Measurements from ENCODE around the gene OR2A7. TPM values are rescaled to one million over a fixed set of nuclear protein-coding genes. Genes with fewer than 3 reads are reported as not detected.
"Not testable (repeated sequence)": the region's sequence is repeated elsewhere in the genome, so short reads cannot be mapped to it uniquely, and the experiment has no call there.

Gene OR2A7
- total RNA-seq, 2 experiments from 2014 or later: 2.0 to 2.2 TPM

DNA sequence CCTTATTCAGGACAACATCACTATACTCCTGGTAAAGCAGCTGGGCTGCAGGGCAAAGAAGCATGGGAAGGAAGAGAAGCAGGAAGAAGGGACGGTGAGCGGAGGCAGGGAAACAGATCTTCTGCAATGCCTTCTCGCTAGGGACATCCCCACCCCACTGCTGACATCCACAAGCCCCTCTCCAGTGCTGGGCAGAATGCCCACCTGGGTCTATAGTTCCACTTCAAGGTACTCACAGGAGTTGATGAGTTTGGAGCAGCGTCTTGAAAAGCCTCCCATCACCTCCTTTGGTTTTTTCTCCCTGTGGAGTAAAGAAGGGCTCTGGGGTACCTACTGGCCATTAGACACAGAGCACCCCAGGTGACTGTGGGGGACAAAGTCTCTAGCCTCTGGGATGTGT lies 17.9 kb upstream of the OR2A7 start:
- CTCF ChIA-PET; H3K4me1 Mint-ChIP-seq (ENCODE audit: low read depth); H3K36me3 Mint-ChIP-seq; H3K9me3 Mint-ChIP-seq; POLR2A ChIA-PET; H3K4me3 Mint-ChIP-seq; H3K27me3 Mint-ChIP-seq; DNase-seq; H3K27ac Mint-ChIP-seq; intact Hi-C loops (cut with micrococcal nuclease): not testable (repeated sequence)

DNA sequence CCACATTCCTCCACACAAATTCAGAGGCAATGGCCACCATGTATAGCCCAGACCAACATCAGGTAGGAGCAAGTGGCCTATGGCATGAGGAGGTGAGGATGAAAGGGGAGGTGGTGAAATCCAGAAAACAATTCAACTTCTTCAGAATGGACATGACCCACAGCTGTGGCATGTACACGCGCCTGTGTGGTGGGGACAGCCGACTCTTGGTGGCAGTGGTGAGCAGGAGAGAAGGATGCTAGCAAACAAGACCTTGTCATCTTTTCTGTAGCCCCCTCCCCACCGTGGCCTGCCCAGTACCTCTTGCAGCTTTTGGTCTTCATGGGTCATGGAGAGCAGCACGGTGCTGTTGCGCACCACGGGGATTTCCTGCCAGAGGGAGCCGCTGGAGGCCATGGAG lies 17.4 kb upstream of the OR2A7 start:
- DNase-seq; intact Hi-C loops (cut with micrococcal nuclease); H3K27me3 Mint-ChIP-seq: not testable (repeated sequence)

DNA sequence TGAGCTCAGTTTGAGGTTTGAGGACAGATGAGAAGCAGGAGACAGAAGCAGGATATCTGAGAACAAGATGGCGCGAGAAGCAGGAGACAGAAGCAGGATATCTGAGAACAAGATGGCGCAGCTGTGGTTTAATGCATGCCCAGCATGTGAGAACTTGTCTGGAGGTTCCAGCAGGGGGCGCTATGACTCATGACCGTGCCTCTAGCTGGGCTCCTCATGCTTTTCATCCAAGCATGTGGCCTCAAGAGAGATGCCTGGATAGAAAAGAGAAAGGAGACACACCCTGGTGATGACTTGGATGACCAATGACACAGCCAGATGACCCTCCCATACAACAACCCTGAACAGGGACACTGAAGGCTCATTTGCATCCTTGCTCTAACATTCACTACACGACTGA lies 15.4 kb upstream of the OR2A7 start:
- H3K27ac Mint-ChIP-seq; H3K4me1 Mint-ChIP-seq (ENCODE audit: low read depth); CTCF ChIA-PET; H3K27me3 Mint-ChIP-seq; DNase-seq; H3K4me3 Mint-ChIP-seq; H3K9me3 Mint-ChIP-seq; intact Hi-C loops (cut with micrococcal nuclease); H3K36me3 Mint-ChIP-seq; POLR2A ChIA-PET: not testable (repeated sequence)

More for the DNA sequence above, 17.4 kb upstream of the OR2A7 start:
- H3K27ac Mint-ChIP-seq; CTCF ChIA-PET; H3K9me3 Mint-ChIP-seq; H3K4me1 Mint-ChIP-seq (ENCODE audit: low read depth); H3K4me3 Mint-ChIP-seq; POLR2A ChIA-PET; H3K36me3 Mint-ChIP-seq: not testable (repeated sequence)

GRCh38 chr7:144275281-144275680 lies 10.7 kb upstream of the OR2A7 start:
- H3K9me3 Mint-ChIP-seq; H3K36me3 Mint-ChIP-seq; H3K27me3 Mint-ChIP-seq; DNase-seq; POLR2A ChIA-PET; H3K27ac Mint-ChIP-seq; CTCF ChIA-PET; intact Hi-C loops (cut with micrococcal nuclease); H3K4me3 Mint-ChIP-seq; H3K4me1 Mint-ChIP-seq (ENCODE audit: low read depth): not testable (repeated sequence)

GRCh38 chr7:144269188-144269587 lies 4.6 kb upstream of the OR2A7 start, which contains the start of gene CTAGE8:
Gene CTAGE8, minus strand, starts transcription at chr7:144269288. Its CDS starts 38 bp downstream, at chr7:144269250.
- H3K27me3 Mint-ChIP-seq; POLR2A ChIA-PET; CTCF ChIA-PET; H3K27ac Mint-ChIP-seq; H3K9me3 Mint-ChIP-seq; intact Hi-C loops (cut with micrococcal nuclease); DNase-seq; H3K36me3 Mint-ChIP-seq; H3K4me1 Mint-ChIP-seq (ENCODE audit: low read depth); H3K4me3 Mint-ChIP-seq: not testable (repeated sequence)

DNA sequence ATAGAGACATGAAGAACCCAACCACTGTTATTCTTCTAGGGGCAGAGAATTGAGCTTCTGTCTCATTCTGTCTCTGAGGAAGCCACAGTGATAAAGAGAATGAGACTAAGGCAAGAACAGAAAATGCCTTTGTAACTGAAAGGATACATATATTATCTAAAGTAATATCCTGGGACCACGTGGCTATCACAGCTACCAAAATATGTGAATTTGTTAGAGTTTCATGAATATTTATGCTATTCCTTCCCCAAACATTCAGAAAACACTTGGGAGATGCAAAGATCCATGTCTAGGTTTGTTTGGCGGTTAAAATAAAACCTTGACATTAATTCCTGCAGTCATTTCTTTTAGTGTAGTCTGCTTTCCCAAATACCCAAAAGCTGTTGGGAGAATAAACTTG lies 2.5 kb downstream of the OR2A7 start:
- not testable (repeated sequence) for H3K27ac Mint-ChIP-seq

GRCh38 chr7:144259067-144259466 lies 5.5 kb downstream of the OR2A7 start:
- DNase-seq; intact Hi-C loops (cut with micrococcal nuclease); CTCF ChIA-PET; H3K36me3 Mint-ChIP-seq; H3K9me3 Mint-ChIP-seq; POLR2A ChIA-PET; H3K27me3 Mint-ChIP-seq; H3K4me3 Mint-ChIP-seq; H3K27ac Mint-ChIP-seq; H3K4me1 Mint-ChIP-seq (ENCODE audit: low read depth): not testable (repeated sequence)

More for the DNA sequence above, 2.5 kb downstream of the OR2A7 start:
- CTCF ChIA-PET; H3K36me3 Mint-ChIP-seq; DNase-seq; H3K27me3 Mint-ChIP-seq; H3K4me1 Mint-ChIP-seq (ENCODE audit: low read depth); POLR2A ChIA-PET; H3K9me3 Mint-ChIP-seq; intact Hi-C loops (cut with micrococcal nuclease); H3K4me3 Mint-ChIP-seq: not testable (repeated sequence)

GRCh38 chr7:144256112-144256511 lies 8.5 kb downstream of the OR2A7 start:
- ChIA-PET POLR2A (no interaction called here), CTCF (no interaction called here)
- no peak overlapping the region for H3K27ac Mint-ChIP-seq
- DNase-seq: no peak
- no peak overlapping the region for H3K4me3 Mint-ChIP-seq
- no peaks in the 10 kb centered on the region for H3K4me1 Mint-ChIP-seq (ENCODE audit: low read depth)
- H3K9me3 Mint-ChIP-seq: no peaks in the 10 kb centered on the region
- intact Hi-C loops (cut with micrococcal nuclease): no loop called here
- H3K36me3 Mint-ChIP-seq: no peaks in the 10 kb centered on the region
- H3K27me3 Mint-ChIP-seq: no peaks in the 10 kb centered on the region

DNA sequence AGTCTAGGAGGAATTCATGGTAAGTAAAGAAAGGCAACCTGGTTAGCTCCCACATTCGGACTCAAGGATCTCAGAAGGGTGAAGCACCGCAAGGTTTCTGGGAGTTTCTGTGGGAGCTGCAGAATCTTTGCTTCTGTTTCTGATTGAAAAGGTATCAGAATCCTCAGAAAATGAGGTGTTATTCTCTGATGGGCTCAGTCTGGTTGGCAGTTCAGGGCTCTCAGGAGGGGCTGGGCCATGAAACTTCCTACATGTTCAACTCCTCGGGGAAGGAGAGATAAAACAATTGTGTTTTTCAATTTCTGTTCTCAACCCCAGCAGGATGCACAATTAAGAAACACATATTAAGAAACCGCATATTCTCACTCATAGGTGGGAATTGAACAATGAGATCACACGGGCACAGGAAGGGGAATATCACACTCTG lies 9.1 kb downstream of the OR2A7 start:
- Mint-ChIP-seq H3K4me3 (no peak overlapping the region), H3K9me3 (no peaks in the 10 kb centered on the region), H3K27me3 (no peaks in the 10 kb centered on the region), H3K27ac (no peak overlapping the region), H3K36me3 (no peaks in the 10 kb centered on the region), H3K4me1 (ENCODE audit: low read depth) (no peaks in the 10 kb centered on the region)
- ChIA-PET CTCF (no interaction called here), POLR2A (no interaction called here)
- intact Hi-C loops (cut with micrococcal nuclease): no loop called here
- no peak for DNase-seq

- not testable (repeated sequence) for H3K9me3 Mint-ChIP-seq; H3K4me1 Mint-ChIP-seq (ENCODE audit: low read depth); H3K36me3 Mint-ChIP-seq
Measured at GRCh38 chr7:144252307-144252706, 12.3 kb downstream of the OR2A7 start.

DNA sequence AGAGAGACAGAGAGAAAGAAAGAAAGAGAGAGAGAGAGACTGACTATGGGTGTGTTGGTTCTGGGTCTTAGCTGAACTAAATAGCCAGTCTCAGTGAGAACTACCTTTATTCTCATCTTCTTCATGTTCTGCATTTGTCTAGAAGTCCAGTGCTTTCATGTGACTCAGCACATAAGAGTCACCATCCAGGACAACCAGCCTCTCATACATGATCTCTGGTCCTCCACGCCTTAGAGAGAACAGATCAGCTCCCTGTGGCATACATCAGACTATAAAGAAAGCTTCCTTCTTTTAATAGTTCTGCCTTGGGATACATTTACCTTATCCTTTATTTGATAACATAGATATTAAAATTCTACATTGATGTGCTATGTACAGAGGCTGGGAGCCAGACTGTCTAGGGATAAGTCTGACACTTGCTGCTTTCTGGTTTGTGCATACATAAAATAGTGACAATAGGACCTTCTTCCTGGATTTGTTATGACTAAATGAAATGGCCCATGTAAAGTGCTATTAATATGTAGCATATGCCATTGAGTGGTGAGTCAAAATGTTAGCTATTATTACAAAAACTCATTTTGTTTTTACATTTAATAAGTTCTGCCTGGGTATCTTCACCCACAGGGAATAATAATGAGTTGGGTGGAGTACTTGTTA lies 16.8 kb downstream of the OR2A7 start:
- POLR2A ChIA-PET; H3K9me3 Mint-ChIP-seq; DNase-seq; H3K27me3 Mint-ChIP-seq; CTCF ChIA-PET; H3K4me3 Mint-ChIP-seq; intact Hi-C loops (cut with micrococcal nuclease); H3K27ac Mint-ChIP-seq; H3K4me1 Mint-ChIP-seq (ENCODE audit: low read depth); H3K36me3 Mint-ChIP-seq: not testable (repeated sequence)

More at GRCh38 chr7:144252307-144252706, 12.3 kb downstream of the OR2A7 start:
- H3K27ac Mint-ChIP-seq; intact Hi-C loops (cut with micrococcal nuclease); DNase-seq; H3K4me3 Mint-ChIP-seq; POLR2A ChIA-PET; CTCF ChIA-PET; H3K27me3 Mint-ChIP-seq: not testable (repeated sequence)

- H3K9me3 Mint-ChIP-seq; H3K4me1 Mint-ChIP-seq (ENCODE audit: low read depth); H3K27me3 Mint-ChIP-seq; intact Hi-C loops (cut with micrococcal nuclease); CTCF ChIA-PET; H3K36me3 Mint-ChIP-seq; POLR2A ChIA-PET; DNase-seq; H3K27ac Mint-ChIP-seq; H3K4me3 Mint-ChIP-seq: not testable (repeated sequence)
Measured at GRCh38 chr7:144246967-144247366, 17.6 kb downstream of the OR2A7 start.

- H3K4me3 Mint-ChIP-seq; H3K27ac Mint-ChIP-seq; DNase-seq; H3K9me3 Mint-ChIP-seq; H3K4me1 Mint-ChIP-seq (ENCODE audit: low read depth); POLR2A ChIA-PET; intact Hi-C loops (cut with micrococcal nuclease); H3K36me3 Mint-ChIP-seq; H3K27me3 Mint-ChIP-seq; CTCF ChIA-PET: not testable (repeated sequence)
Measured at GRCh38 chr7:144245372-144245771, 19.2 kb downstream of the OR2A7 start.

Data from activated CD4-positive, alpha-beta memory T cell treated with anti-CD3 and anti-CD28 coated beads for 36 hours (primary cell).